GM19438 (cell line): ENCODE results near the gene LAMA2.

Experiments
- ATAC-seq: cut with Tn5 transposase; IDR thresholded peaks from one replicate; pipeline ENCODE4 v1.9.1; 2021; ENCODE audit warnings: low read depth; ENCODE audit not compliant: unreplicated experiment

LAMA2 gene

DNA sequence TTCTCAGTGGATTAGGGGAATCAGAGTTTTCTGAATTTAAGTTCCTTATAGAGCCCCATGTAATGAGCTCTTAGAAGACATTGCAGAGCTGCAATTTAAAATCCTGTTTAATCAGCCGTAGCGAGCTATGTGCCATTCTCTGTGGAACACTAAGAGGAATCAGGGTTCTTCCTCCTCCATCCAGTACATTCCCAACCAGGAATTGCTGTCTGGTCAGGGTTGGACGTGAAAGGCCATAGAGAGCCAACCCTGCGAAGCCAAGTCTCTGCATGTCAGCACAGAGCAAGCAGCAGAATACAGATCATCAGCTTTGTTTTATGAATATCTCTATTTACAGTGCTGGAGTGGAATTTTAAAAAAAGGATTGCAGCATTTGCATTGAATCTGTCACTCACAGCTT is 366.0 kb downstream of the LAMA2 start:
- ATAC-seq, result no peak

DNA sequence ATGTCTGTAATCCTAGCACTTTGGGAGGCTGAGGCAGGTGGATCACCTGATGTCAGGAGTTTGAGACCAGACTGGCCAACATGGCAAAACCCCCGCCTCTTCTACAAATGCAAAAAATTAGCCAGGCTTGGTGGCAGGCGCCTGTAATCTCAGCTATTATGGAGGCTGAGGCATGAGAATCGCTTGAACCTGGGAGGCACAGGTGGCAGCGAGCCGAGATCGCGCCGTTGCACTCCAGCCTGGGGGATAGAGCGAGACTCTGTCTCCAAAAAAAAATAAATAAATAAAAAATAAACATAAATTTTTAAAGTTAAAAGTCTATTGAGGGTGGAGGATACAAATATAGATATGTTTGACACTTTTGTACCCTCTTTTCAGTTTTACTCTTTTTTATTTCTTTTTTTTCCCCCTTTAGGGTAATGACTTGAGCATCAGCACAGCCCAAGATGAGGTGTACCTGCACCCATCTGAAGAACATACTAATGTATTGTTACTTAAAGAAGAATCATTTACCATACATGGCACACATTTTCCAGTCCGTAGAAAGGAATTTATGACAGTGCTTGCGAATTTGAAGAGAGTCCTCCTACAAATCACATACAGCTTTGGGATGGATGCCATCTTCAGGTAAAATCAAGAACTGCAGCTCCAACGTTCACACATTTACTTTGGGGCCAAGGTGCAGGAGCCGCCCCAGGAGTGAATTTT is 368.9 kb downstream of the LAMA2 start:
- peak; percentile 89 for ATAC-seq

- no peak for ATAC-seq
These were observed 369.6 kb downstream of the LAMA2 start for GRCh38 chr6:129252377-129253071.

- ATAC-seq, result no peak
These were observed 370.3 kb downstream of the LAMA2 start for GRCh38 chr6:129253242-129253641.

GRCh38 chr6:129253727-129254126 is 370.8 kb downstream of the LAMA2 start:
- ATAC-seq, result no peak

DNA sequence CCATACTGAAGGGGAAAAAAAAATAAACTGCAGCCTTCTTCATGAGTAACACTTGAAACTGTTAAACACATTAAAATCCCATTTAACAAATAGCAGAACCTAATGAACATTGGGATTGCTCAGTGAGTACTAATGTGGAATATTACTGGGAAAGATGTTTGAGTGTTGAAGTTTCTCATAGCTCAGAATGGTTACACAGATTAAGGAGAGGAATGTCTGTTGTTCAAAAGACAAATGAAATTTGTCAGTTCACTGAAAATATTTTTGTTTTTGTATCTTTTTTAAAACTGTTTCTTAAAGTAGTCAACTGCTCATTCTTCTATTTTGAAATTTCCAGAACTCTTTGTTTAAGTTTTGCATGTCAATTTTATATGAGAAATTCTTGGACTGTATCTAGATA is 374.3 kb downstream of the LAMA2 start:
- ATAC-seq, result no peak

DNA sequence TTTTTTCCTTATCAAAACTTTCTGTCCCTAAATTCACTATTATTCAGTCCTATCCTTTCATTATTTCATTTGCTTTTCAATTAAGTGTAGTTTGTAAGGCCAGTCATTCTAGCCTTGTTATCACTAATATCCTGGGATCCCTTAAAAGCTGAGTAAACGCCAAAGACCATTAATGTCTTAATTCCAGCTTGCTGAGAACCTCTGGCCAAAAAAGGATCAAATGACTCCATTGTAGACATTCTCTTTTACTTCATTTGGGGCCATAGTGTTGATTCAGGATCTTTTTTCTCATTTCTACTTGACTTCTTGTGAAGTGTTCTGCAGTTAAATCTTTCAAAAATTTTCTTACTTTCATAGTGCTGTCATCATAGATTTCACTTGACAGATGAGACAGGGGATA is 379.7 kb downstream of the LAMA2 start:
- no peak for ATAC-seq

DNA sequence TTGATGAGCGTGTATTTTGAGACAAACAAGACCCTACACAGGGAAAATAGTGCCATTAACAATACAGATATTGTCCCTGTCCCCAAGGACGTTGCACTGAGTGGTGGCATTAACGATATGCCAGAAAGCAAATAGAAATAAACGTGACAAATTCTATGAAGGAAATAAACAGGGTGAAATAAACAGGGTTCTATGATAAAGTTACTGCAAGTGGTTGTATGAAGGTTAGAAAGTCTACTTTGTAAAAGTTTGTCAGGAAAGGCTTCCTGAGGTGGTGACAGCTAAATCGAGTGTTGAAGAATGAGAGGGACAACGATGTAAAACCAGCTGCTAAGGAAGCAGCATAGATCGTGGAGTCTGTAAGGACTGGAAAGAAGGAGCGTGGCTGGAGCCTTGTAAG is 380.2 kb downstream of the LAMA2 start:
- no peak for ATAC-seq

DNA sequence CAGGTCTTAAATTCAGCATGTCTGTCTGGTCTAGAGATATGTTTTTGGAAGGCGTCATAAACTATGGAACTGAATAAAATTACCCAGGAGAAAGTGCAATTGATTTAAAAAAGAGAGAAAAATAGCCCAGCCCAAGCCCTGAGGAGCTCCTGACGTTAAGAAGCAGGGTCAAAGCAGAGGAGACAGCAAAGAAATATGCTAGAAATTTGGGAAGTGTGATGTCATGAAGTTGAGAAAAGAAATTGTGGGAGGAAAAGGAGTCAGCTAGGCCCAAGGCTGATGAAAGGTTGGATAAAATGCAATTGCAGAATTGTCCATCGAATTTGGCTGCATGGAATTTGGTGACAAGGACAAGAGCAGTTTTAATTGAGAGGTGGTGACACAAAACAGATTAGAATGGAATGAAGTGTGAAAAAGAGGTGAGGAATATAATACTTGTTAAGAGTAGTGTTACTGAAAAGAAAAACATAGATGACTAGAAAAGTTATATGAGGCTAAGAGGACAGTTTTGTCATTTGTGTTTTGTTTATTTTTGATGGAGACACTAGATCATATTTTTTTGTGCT is 381.6 kb downstream of the LAMA2 start:
- ATAC-seq, result no peak

GRCh38 chr6:129267028-129267427 is 384.1 kb downstream of the LAMA2 start:
- ATAC-seq, result no peak

DNA sequence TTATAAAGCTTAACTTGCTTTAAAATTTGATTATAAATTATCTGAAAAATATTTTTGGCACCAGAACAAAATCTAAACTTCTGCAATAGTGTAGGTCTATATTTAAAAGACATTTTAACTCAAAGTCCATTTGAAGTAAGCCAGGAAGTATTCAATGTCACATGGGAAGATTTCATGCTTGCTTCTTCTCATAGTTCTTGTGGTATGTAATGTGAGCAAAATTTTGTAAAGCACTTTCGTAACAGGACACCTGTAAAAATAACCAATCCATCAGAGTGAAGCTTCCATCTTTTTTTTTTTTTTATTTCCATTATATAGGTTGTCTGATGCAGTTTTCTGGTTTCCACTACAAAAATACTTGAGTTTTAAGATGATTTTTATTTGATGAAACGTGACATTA is 386.1 kb downstream of the LAMA2 start:
- no peak for ATAC-seq

GRCh38 chr6:129269891-129270290 is 387.0 kb downstream of the LAMA2 start:
- no peak for ATAC-seq

DNA sequence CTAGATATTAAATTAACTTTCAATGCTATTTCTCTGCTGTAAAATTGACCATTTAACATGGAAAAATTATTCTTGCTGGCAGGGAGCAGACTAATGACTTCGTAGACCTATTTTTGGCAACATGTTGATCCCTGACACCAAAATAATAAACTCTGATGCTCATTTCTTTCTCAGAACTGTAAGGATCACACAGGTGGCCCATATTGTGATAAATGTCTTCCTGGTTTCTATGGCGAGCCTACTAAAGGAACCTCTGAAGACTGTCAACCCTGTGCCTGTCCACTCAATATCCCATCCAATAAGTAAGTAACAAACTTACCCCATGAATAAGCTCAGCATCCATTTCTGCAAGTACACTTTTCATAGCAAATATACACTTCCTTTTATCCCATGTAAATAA is 387.5 kb downstream of the LAMA2 start:
- no peak for ATAC-seq

- ATAC-seq, result no peak
These were observed 390.2 kb downstream of the LAMA2 start for GRCh38 chr6:129273161-129273560.

DNA sequence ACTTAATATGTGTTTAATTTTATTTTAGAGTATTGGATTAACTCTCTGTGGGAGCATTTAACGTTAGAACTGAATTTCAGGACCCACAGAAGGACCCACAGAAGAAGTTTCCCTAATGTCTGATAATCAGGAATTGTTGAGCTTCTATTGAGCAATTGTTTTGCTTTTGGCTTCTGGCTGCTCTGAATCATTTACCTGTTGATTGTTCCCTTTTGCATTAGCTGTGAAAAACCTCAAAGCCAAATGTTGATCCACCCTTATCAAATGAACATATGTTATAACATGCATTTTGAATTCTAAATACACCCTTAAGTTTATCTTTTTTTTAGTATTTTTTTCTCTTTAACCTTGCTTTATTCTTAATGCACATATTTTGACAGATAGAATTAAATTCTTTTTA is 393.5 kb downstream of the LAMA2 start:
- no peak for ATAC-seq

DNA sequence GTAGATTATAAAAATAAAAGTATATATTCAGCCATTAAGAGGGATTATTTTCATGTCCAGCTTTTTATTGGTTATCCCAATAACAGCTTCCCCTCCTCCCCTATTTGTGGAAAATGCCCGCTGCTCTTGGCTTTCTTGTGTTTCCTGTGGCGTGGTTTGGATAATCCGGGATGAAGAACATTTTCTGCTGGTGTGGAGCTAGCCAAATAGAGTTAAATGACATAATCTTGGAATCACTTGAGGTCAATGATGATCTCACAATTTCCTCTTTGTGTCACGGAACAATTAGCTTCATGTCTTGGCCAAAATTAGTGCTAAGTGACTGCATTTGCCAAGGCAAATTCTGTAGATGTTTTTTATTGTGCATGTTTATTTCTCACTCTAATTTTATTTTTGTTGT is 394.0 kb downstream of the LAMA2 start:
- ATAC-seq, result no peak

GRCh38 chr6:129279343-129280292 is 396.7 kb downstream of the LAMA2 start:
- ATAC-seq, result no peak

GRCh38 chr6:129280293-129280644 is 397.3 kb downstream of the LAMA2 start:
- ATAC-seq, result no peak

DNA sequence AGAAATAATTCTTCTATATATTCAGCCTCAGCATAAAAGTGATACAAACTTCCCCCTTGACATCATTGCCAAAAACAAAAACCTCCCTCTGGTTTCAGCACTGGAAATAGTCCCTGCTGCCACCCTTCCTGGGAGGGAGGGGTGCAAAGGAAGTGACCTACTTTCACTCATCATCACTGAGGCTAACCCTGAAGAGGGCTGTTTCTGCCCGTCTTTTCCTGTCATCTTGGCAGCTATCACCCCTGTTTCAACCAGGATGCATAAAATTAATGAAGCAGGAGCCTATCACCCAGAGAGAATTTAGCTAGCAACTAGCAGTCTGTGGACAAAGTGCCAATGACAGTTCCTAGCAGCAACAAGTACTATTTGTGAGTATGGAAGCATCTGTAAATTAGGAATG is 397.8 kb downstream of the LAMA2 start:
- no peak for ATAC-seq

DNA sequence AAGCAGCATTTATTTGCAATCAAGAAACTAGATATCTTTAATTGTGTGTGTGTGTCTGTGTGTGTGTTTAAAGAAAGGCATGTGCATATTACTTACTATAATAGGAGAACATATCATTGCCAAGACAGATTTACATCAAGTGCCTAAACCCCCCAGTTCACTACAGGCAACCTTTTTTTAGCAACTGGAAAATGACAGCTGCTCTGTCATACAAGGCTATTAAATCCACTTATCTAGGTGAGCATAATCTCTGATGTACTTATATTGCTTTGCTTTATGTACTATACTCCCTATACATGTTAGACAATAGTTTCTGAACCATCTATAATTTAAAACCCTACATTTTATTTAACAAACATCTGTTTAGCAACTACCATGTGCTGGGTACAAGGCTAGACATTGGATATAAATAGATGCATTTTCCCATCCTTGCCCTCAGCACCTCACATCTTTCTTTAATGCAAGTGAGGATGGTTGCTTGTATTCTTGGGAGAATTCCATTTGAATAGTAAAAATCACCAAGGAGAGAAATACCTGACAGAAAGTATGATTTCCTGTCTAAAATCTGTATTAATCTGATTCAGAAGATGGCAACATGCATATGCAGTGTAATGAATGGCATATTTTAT is 398.3 kb downstream of the LAMA2 start:
- no peak for ATAC-seq

DNA sequence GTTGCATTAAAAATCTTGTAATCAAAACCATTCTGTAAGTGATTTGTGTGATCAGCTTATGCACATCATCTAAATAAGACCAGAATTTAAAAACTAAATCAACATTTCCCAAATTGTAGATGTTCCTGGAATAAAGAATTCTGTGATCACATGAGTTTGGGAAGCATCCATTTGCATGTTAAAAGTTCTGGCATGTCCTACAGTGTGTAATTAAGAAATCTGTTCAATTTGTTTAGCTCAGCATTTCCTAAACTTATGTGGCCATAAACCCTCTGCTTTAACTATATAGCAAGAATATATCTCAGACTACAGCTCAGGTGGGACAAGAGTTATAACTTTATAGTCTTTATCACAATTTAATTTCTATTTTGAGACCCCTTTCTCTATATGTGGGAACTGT is 399.1 kb downstream of the LAMA2 start:
- no peak for ATAC-seq
